Type B pancreatic cell (in vitro differentiated cells): ENCODE measurements around the gene MYCL. TPM values are rescaled to one million over a fixed set of nuclear protein-coding genes. Genes with fewer than 3 reads are reported as not detected.
A peak's percentile ranks its signal among the peaks of the same experiment; 100 is the strongest.

Source experiments
- DNase-seq: peaks from one replicate; pipeline ENCODE4 v3.0.0; 2021; ENCODE audit warnings: mixed read lengths; ENCODE audit not compliant: unreplicated experiment; ENCODE audit errors: extremely low spot score
- H3K27ac Mint-ChIP-seq: 2 replicates; pipeline ENCODE4 v1.8.0; 2021; ENCODE audit warnings: mild to moderate bottlenecking, mixed read lengths
- H3K27me3 Mint-ChIP-seq: 2 replicates; pipeline ENCODE4 v1.8.0; 2021; ENCODE audit warnings: mixed read lengths
- H3K36me3 Mint-ChIP-seq: 2 replicates; pipeline ENCODE4 v1.8.0; 2021; ENCODE audit warnings: mixed read lengths
- H3K4me1 Mint-ChIP-seq: one replicate; pipeline ENCODE4 v1.8.0; 2021; ENCODE audit warnings: mixed read lengths; ENCODE audit not compliant: unreplicated experiment
- H3K4me3 Mint-ChIP-seq: 2 replicates; pipeline ENCODE4 v1.8.0; 2021; ENCODE audit warnings: mild to moderate bottlenecking, mixed read lengths
- H3K9me3 Mint-ChIP-seq: 2 replicates; pipeline ENCODE4 v1.8.0; 2021; ENCODE audit warnings: mixed read lengths
- total RNA-seq: library from RNA; stranded (reverse); gene quantifications from 2 replicates; pipeline ENCODE4 v1.2.1, GENCODE V29; 2021; ENCODE audit warnings: low replicate concordance
- TF ChIP-seq, protein P1 (sequence below): fragments of 200-600 bp; sonication (generic); conservative IDR thresholded peaks from 2 replicates; pipeline ENCODE4 v1.5.0; 2021; ENCODE audit warnings: antibody characterized with exemption, mild to moderate bottlenecking

MYCL gene
- total RNA-seq, 1 donor from 2014 or later, result 19.5 TPM

DNA sequence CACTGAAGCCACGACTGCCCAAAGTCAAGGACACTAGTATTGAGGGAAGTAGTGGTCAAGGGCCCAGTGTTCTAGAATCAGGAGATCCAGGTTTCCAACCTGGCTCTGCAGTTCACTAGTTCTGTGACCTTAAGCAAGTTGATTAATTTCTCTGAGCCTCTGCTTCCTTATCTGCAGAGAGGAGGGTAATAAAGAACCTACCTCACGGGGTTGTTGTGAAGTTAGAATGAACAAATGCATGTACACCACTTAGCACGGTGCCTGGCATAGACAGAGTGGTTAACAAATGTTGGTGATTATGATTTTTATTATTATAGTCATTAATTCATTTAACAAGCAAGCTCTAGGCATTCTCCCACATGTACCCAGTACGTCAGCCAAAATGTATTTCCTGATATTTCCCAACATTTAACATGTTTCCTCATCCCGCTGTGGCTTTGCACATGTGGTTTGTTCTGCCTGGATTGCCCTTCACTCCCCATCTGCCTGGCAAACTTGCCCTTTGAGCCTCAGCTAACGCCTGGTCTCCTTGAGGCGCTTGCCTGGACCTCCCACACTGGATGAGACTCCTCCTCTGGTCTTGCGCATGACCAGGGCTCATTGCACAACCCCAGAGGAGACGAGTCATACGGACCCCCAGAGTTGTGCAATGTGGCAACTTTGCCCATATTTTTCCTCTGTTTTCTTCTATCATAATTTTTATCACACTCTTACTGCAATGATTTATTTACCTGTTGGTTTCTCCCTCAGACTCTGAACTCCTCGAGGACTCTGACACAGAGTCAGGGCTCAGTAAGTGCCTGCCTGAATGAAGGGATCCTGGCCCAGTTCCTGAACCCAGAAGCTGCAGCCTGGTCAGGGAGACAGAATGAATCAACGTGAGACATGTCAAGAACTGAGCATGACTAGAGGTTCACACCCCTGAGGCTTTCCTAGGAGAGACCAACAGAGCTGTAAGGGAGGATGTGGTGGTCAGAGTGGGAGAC lies 32.5 kb upstream of the MYCL start:
- no peaks in the 10 kb centered on the region for H3K27me3 Mint-ChIP-seq
- TF ChIP-seq, protein P1, sequence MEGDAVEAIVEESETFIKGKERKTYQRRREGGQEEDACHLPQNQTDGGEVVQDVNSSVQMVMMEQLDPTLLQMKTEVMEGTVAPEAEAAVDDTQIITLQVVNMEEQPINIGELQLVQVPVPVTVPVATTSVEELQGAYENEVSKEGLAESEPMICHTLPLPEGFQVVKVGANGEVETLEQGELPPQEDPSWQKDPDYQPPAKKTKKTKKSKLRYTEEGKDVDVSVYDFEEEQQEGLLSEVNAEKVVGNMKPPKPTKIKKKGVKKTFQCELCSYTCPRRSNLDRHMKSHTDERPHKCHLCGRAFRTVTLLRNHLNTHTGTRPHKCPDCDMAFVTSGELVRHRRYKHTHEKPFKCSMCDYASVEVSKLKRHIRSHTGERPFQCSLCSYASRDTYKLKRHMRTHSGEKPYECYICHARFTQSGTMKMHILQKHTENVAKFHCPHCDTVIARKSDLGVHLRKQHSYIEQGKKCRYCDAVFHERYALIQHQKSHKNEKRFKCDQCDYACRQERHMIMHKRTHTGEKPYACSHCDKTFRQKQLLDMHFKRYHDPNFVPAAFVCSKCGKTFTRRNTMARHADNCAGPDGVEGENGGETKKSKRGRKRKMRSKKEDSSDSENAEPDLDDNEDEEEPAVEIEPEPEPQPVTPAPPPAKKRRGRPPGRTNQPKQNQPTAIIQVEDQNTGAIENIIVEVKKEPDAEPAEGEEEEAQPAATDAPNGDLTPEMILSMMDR, result no peak
- no peaks in the 10 kb centered on the region for H3K9me3 Mint-ChIP-seq
- H3K4me1 Mint-ChIP-seq, result no peaks in the 10 kb centered on the region
- peak overlapping the region; percentile 44 for H3K27ac Mint-ChIP-seq
- DNase-seq, result no peak
- H3K4me3 Mint-ChIP-seq, result no peak overlapping the region
- no peaks in the 10 kb centered on the region for H3K36me3 Mint-ChIP-seq

DNA sequence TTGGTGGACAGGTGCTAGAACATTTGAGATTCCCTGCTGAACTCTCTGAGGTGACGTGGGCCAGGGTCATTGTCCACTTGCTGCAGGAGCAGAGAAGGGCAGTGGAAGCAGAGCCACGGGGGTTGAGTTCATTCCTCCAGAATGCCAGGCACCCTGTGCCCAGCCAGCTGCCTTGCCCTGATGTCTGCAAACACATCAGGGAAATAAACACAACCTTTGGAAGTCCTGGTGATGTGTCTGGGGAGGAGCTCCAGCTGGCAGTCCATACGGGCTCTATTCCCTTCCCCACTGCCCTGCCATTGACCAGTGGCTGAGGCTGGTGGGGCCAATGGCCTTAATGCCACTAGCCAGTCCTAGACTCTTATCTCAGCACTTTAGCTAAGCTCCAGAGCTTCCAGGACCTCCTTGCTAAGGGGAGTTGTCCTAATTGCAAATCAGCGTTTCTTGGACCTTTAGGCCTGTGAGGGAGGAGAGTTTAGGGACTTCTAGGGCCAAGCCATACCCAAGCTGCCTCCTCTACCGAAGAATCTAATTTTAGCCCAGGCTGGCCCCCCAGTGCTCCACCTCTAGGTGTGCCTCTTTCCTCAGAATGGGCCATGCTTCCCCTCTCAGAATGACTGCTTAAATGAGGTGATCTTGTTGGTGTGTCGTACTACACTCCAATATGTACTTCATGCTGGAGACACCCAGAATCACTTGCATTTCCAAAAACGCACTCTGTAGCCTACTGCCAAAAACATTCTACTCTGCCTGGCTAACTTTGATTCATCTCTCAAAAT lies 27.3 kb upstream of the MYCL start:
- no peak overlapping the region for H3K27ac Mint-ChIP-seq
- no peaks in the 10 kb centered on the region for H3K36me3 Mint-ChIP-seq
- DNase-seq, result no peak
- H3K4me1 Mint-ChIP-seq, result peaks cover 10% of the 10 kb centered on the region
- no peaks in the 10 kb centered on the region for H3K9me3 Mint-ChIP-seq
- H3K27me3 Mint-ChIP-seq, result peaks cover 18% of the 10 kb centered on the region
- TF ChIP-seq, protein P1, result no peak
- no peak overlapping the region for H3K4me3 Mint-ChIP-seq

DNA sequence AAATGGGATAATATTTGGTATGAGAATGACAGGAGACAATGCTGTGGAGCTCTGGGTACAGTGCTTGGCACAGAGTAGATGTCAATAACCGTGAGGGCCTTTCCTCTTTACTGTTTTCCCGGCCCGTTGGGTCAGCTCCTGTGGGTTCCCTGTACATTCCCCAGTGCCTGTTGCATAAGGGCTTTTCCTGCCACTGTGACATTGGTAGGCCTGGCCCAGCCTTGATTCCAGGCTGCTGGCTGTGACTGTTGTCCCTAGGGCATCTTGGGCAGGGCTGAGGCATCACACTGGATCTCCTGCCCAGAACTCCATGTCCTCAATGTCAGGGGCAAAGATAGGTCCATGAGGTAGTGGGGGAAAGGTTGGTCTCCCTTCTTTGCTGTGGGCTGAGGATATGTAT lies 25.8 kb upstream of the MYCL start:
- DNase-seq, result no peak
- Mint-ChIP-seq H3K9me3 (no peaks in the 10 kb centered on the region), H3K4me3 (no peak overlapping the region), H3K27ac (no peak overlapping the region), H3K4me1 (peaks cover 12% of the 10 kb centered on the region), H3K36me3 (no peaks in the 10 kb centered on the region), H3K27me3 (peaks cover 28% of the 10 kb centered on the region)
- TF ChIP-seq, protein P1, result no peak

DNA sequence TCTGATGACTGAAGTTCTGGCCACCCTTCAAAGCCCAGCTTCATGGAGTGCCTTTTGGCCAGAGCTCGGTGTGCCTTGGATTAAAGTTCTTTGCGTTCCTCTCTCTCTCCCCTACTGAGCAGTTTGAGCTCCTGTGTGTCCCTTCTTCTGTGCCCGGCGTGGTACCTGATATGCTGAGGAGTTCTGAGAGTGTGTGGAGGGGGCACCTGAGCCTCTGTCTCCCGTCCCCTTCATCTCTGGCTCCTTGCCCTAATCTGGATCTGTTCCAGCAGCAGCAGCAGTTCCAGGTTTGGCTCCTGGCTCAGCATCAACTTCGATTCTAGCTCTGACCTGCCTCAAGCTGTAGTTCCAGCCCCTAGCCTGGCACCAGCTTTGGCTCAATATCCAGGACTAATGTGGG lies 25.1 kb upstream of the MYCL start:
- Mint-ChIP-seq H3K4me3 (no peak overlapping the region), H3K4me1 (peaks cover 18% of the 10 kb centered on the region), H3K27me3 (peaks cover 35% of the 10 kb centered on the region), H3K9me3 (no peaks in the 10 kb centered on the region), H3K27ac (no peak overlapping the region), H3K36me3 (no peaks in the 10 kb centered on the region)
- DNase-seq, result no peak
- TF ChIP-seq, protein P1, result no peak

DNA sequence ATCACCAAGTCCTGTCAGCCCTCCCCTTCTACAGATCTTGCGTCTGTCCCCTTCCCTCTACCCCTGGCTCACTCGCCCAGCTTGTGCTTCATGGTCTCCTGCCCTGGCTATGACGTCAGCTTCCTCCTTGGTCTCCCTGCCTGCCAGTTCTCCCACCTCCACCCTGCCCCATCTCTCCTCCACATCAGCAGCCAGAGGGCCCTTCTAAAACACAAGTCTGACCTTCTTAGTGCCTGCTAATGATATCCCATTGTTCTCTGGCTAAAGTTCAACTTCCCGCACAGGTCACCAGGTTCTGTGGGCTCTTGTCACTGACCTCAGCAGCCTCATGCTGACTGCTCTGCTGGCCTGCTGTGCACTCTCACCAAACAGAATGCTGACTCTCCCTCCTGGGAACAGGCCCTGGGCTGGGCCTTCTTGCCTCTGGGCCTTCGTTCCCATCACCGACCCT lies 24.7 kb upstream of the MYCL start:
- H3K4me1 Mint-ChIP-seq, result peaks cover 18% of the 10 kb centered on the region
- no peak overlapping the region for H3K27ac Mint-ChIP-seq
- DNase-seq, result no peak
- H3K27me3 Mint-ChIP-seq, result peaks cover 40% of the 10 kb centered on the region
- H3K4me3 Mint-ChIP-seq, result no peak overlapping the region
- no peaks in the 10 kb centered on the region for H3K9me3 Mint-ChIP-seq
- TF ChIP-seq, protein P1, result no peak
- no peaks in the 10 kb centered on the region for H3K36me3 Mint-ChIP-seq
